HG03135 (cell line): Measurements from ENCODE around the gene RNF144A.

ENCODE experiments used
- ATAC-seq: cut with Tn5 transposase; IDR thresholded peaks from one replicate; pipeline ENCODE4 v1.9.1; 2021; ENCODE audit warnings: mild to moderate bottlenecking, moderate library complexity; ENCODE audit not compliant: unreplicated experiment

The RNF144A gene

GRCh38 chr2:7018282-7018701, 101.1 kb downstream of the RNF144A start:
- no peak for ATAC-seq

GRCh38 chr2:7018767-7019166, 101.6 kb downstream of the RNF144A start:
- no peak for ATAC-seq

GRCh38 chr2:7019191-7019590, 102.0 kb downstream of the RNF144A start:
- no peak for ATAC-seq

- ATAC-seq, result no peak
Observed at GRCh38 chr2:7020059-7020458, 102.8 kb downstream of the RNF144A start.

GRCh38 chr2:7020468-7020867, 103.3 kb downstream of the RNF144A start:
- ATAC-seq, result no peak

GRCh38 chr2:7020939-7021470, 103.8 kb downstream of the RNF144A start:
- ATAC-seq, result no peak

- ATAC-seq, result no peak
Observed at GRCh38 chr2:7022492-7023385, 105.5 kb downstream of the RNF144A start.

GRCh38 chr2:7023542-7023941, 106.3 kb downstream of the RNF144A start:
- no peak for ATAC-seq

GRCh38 chr2:7024261-7024660, 107.0 kb downstream of the RNF144A start:
- ATAC-seq, result no peak

GRCh38 chr2:7025082-7025481, 107.9 kb downstream of the RNF144A start:
- no peak for ATAC-seq

- ATAC-seq, result no peak
Observed at GRCh38 chr2:7026742-7027141, 109.5 kb downstream of the RNF144A start.

GRCh38 chr2:7027411-7027810, 110.2 kb downstream of the RNF144A start:
- ATAC-seq, result no peak

GRCh38 chr2:7027956-7028655, 110.9 kb downstream of the RNF144A start:
- no peak for ATAC-seq

GRCh38 chr2:7028846-7029245, 111.6 kb downstream of the RNF144A start:
- ATAC-seq, result no peak

GRCh38 chr2:7029291-7030059, 112.3 kb downstream of the RNF144A start:
- ATAC-seq, result no peak

- ATAC-seq, result no peak
Observed at GRCh38 chr2:7030810-7031209, 113.6 kb downstream of the RNF144A start.

GRCh38 chr2:7031547-7032245, 114.5 kb downstream of the RNF144A start:
- ATAC-seq, result no peak

GRCh38 chr2:7032371-7032770, 115.2 kb downstream of the RNF144A start:
- ATAC-seq, result no peak

- ATAC-seq, result no peak
Observed at GRCh38 chr2:7033136-7033960, 116.1 kb downstream of the RNF144A start.

- no peak for ATAC-seq
Observed at GRCh38 chr2:7034303-7034702, 117.1 kb downstream of the RNF144A start.
